ENCODE measurements around the gene NECTIN1. TPM values are rescaled to one million over a fixed set of nuclear protein-coding genes. Genes with fewer than 3 reads are reported as not detected.

NECTIN1 gene
- total and polyA plus RNA-seq, 7 experiments from 2014 or later = 0.30 to 4.2 (median 2.1) TPM

DNA sequence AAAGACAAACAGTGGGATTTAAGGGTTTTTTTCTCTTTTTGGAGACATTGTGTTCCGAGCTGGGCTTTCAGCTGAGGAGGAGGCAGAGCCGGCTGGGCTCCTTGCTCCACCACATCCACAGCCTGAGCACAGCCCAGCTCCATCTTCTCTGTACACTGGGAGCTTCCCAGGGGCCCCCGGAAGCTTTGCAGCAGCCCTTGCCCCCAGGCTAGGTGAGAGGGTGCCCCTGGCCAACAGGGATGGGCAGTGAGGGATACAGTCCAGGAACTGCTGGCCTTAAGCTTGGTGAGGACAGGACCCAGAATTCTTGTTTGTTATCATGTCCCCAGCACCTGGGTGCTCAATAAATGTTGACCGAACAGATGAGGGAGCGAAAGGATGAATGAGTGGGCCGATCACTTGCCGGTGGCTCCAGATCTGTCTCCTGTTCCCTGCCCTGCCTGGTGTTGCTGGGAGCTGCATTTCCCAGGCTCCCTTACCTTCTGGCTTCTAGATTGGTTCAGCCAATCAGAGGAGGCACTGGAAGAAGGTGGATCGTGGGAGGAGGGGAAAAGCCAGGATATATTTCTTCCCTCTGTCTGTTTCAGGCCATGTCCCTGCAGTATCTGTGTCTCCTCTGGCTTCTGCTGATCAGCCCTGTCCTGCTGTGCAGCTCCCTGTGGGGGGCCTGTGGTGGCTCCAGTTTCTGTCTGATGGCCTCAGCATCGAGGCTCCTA, 26.5 kb upstream of the NECTIN1 start:
- ChIA-PET POLR2A (no interaction called here), CTCF (no interaction called here)
- H3K36me3 ChIP-seq (ENCODE audit: control insufficient read depth in 2 of 3, insufficient read depth in 3 of 3, low read length in 3 of 3) = no peaks in the 10 kb centered on the region
- no peaks in the 10 kb centered on the region for H3K9me3 ChIP-seq (ENCODE audit: control insufficient read depth in 2 of 3, low read length in 3 of 3)
- Mint-ChIP-seq H3K4me3 (no peak overlapping the region), H3K27ac (no peak overlapping the region), H3K27me3 (peaks cover 16 to 37% (median 19%) of the 10 kb centered on the region in 5 donors), H3K4me1 (peaks cover 0 to 14% (median 6%) of the 10 kb centered on the region in 7 donors), H3K36me3 (no peaks in the 10 kb centered on the region), H3K9me3 (no peaks in the 10 kb centered on the region)
- H3K27ac ChIP-seq (ENCODE audit: low read depth, low read length) = no peak overlapping the region
- intact Hi-C loops (cut with micrococcal nuclease) = no loop called here
- no peak for ATAC-seq
- no peak overlapping the region for H3K4me3 ChIP-seq (ENCODE audit: low read length)
- peaks cover 0 to 4% of the 10 kb centered on the region in 2 donors for H3K4me1 ChIP-seq (ENCODE audit: control insufficient read depth in 2 of 2, insufficient read depth in 2 of 2, low read length in 2 of 2)
- no peak for DNase-seq
- H3K27me3 ChIP-seq (ENCODE audit: control insufficient read depth in 2 of 2, insufficient read depth in 2 of 2, low read length in 2 of 2) = no peaks in the 10 kb centered on the region

DNA sequence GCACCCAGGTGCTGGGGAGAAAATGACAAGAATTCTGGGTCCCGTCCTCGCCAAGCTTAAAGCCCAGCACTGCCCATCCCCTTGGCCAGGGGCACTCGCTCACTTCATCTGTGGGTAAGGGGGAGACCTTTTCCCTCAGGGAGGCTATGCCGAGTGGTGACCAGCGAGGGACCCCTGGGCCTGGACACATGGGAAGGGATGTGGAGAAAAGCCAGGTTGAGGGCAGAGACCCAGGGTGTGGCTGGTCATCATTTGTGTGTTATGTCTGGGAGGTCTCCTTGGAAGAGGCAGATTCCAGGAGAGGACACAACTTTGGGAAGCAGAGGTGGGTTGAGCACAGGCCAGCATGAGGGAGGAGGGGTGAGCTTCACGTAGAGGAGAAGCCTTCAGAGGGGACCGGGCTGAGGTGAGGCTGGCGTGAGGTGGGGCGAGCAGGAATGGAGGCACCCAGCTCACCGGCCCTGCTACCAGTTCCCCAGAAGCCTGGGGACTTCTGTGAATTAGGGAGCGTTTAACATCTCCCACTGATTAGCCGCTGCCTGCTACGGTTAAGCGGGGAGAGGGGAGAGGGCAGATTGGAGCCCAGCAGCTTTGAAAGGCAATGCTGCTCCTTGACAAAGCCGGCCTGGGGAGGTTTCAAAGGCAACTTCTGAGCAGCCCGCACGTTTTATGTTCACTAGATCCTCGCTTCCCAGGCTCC, 25.8 kb upstream of the NECTIN1 start:
- Mint-ChIP-seq H3K4me3 (no peak overlapping the region), H3K9me3 (no peaks in the 10 kb centered on the region), H3K27ac (no peak overlapping the region), H3K4me1 (peaks cover 0 to 14% (median 6%) of the 10 kb centered on the region in 7 donors), H3K27me3 (peaks cover 15 to 39% (median 19%) of the 10 kb centered on the region in 5 donors), H3K36me3 (no peaks in the 10 kb centered on the region)
- DNase-seq (no peak), ATAC-seq (no peak)
- POLR2A ChIA-PET = no interaction called here
- H3K9me3 ChIP-seq (ENCODE audit: control insufficient read depth in 2 of 3, low read length in 3 of 3) = no peaks in the 10 kb centered on the region
- H3K27me3 ChIP-seq (ENCODE audit: control insufficient read depth in 2 of 2, insufficient read depth in 2 of 2, low read length in 2 of 2) = peaks cover 0 to 2% of the 10 kb centered on the region in 2 donors
- no peak overlapping the region for H3K27ac ChIP-seq (ENCODE audit: low read depth, low read length)
- no peaks in the 10 kb centered on the region for H3K36me3 ChIP-seq (ENCODE audit: control insufficient read depth in 2 of 3, insufficient read depth in 3 of 3, low read length in 3 of 3)
- H3K4me1 ChIP-seq (ENCODE audit: control insufficient read depth in 2 of 2, insufficient read depth in 2 of 2, low read length in 2 of 2) = peaks cover 0 to 4% of the 10 kb centered on the region in 2 donors
- CTCF ChIA-PET = no interaction called here
- intact Hi-C loops (cut with micrococcal nuclease) = no loop called here
- H3K4me3 ChIP-seq (ENCODE audit: low read length) = no peak overlapping the region

DNA sequence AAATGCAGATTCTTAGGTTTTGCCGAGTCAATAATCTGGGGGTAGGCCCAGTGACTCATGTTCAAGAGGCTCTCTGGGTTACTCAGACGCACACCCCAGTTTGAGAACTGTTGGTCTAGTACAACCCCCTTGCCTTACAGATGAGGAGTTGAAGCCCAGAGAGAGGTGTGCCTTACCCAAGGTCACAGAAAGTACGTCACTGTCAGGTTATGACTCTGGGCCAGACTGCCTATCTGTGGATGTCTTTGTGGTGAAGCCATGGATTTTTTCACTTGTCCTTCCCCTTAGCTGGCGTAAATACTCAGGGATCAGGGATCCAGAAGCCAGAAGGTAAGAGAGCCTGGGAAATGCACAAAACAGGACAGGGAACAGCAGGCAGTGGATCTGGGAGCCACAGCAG, 25.2 kb upstream of the NECTIN1 start:
- Histone ChIP-seq H3K27me3 (ENCODE audit: control insufficient read depth in 2 of 2, insufficient read depth in 2 of 2, low read length in 2 of 2) (peaks cover 0 to 2% of the 10 kb centered on the region in 2 donors), H3K36me3 (ENCODE audit: control insufficient read depth in 2 of 3, insufficient read depth in 3 of 3, low read length in 3 of 3) (no peaks in the 10 kb centered on the region), H3K9me3 (ENCODE audit: control insufficient read depth in 2 of 3, low read length in 3 of 3) (no peaks in the 10 kb centered on the region), H3K4me3 (ENCODE audit: low read length) (no peak overlapping the region), H3K27ac (ENCODE audit: low read depth, low read length) (no peak overlapping the region), H3K4me1 (ENCODE audit: control insufficient read depth in 2 of 2, insufficient read depth in 2 of 2, low read length in 2 of 2) (peaks cover 0 to 4% of the 10 kb centered on the region in 2 donors)
- Mint-ChIP-seq H3K9me3 (no peaks in the 10 kb centered on the region), H3K27ac (no peak overlapping the region), H3K27me3 (peaks cover 15 to 34% (median 19%) of the 10 kb centered on the region in 5 donors), H3K36me3 (no peaks in the 10 kb centered on the region), H3K4me3 (no peak overlapping the region), H3K4me1 (peaks cover 0 to 14% (median 6%) of the 10 kb centered on the region in 7 donors)
- ATAC-seq (no peak), DNase-seq (no peak)
- intact Hi-C loops (cut with micrococcal nuclease) = no loop called here
- ChIA-PET CTCF (no interaction called here), POLR2A (no interaction called here)

DNA sequence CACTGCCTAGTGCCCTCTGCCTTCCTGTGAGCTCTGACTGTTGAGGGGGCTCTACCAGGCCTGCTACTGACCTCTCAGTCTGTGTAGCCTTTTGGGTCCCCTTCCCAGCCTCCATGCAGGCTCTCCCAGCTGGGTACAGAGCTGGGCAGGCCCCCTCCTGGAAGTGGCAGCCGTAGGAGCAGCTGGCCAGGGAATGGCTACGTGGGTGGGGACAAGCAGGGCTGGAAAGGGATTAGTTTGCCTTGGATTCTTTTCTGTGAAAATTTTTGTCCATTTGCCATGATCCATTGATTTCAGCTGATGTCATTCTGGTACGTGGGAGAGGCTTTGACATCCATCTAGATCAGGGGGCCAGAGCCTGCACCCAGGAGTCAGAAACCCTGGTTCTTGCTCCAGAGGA, 23.9 kb upstream of the NECTIN1 start:
- Histone ChIP-seq H3K9me3 (ENCODE audit: control insufficient read depth in 2 of 3, low read length in 3 of 3) (no peaks in the 10 kb centered on the region), H3K4me3 (ENCODE audit: low read length) (no peak overlapping the region), H3K36me3 (ENCODE audit: control insufficient read depth in 2 of 3, insufficient read depth in 3 of 3, low read length in 3 of 3) (no peaks in the 10 kb centered on the region), H3K4me1 (ENCODE audit: control insufficient read depth in 2 of 2, insufficient read depth in 2 of 2, low read length in 2 of 2) (peaks cover 0 to 4% of the 10 kb centered on the region in 2 donors), H3K27me3 (ENCODE audit: control insufficient read depth in 2 of 2, insufficient read depth in 2 of 2, low read length in 2 of 2) (peaks cover 0 to 2% of the 10 kb centered on the region in 2 donors), H3K27ac (ENCODE audit: low read depth, low read length) (no peak overlapping the region)
- DNase-seq = no peak
- peaks cover 13 to 33% (median 19%) of the 10 kb centered on the region in 5 donors for H3K27me3 Mint-ChIP-seq
- CTCF ChIA-PET = no interaction called here
- intact Hi-C loops (cut with micrococcal nuclease) = no loop called here
- peaks cover 0 to 14% (median 6%) of the 10 kb centered on the region in 7 donors for H3K4me1 Mint-ChIP-seq
- no peak overlapping the region for H3K27ac Mint-ChIP-seq
- POLR2A ChIA-PET = no interaction called here
- no peaks in the 10 kb centered on the region for H3K36me3 Mint-ChIP-seq
- no peak for ATAC-seq
- no peaks in the 10 kb centered on the region for H3K9me3 Mint-ChIP-seq
- H3K4me3 Mint-ChIP-seq = no peak overlapping the region

DNA sequence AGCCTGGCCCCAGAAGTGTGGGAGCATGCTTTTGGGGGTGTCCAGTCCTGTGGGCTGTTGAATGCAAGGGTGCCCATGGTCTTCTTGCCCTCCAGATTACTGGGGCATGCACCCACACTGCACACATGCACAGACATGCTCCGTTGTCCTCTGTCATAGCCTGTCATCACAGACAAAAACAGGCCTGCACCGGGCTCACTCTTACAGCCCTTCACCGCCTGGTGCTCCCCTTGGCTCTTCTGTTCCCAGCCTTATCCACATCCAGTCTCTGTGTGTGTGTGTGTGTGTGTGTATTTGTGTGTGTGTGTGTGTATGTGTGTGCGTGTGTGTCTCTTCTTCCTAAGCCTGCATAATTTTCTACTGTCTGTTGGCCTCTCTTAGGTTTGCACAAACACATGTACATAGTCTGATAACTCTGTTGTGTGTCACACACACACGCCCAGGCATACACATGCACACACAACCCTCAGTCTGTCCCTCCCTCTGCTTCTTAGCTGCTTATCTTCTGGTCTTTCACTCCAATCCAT, 23.4 kb upstream of the NECTIN1 start:
- ATAC-seq = no peak

DNA sequence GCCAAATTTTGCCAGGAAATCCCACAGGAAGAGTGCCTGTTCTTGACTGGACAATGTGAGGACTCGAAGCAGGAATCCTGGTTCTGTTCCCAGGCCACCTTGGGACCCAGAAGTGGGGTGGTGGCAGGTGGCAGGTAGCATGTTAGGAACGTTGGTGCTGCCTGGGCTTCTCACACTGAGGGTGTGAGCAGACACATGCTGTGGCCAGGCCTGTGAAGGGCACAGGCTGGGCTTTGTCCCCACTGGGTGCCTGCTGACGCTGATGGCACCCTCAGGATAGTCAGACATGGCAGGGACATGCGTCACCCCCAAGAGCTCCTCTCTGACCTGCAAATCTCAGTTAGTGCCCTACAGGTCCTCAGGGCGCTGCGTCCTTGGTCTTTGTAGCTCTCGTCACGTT, 21.1 kb upstream of the NECTIN1 start:
- H3K4me3 ChIP-seq (ENCODE audit: low read length) = no peak overlapping the region
- no peak for DNase-seq
- intact Hi-C loops (cut with micrococcal nuclease) = no loop called here
- peaks cover 0 to 14% (median 6%) of the 10 kb centered on the region in 7 donors for H3K4me1 Mint-ChIP-seq
- ChIA-PET POLR2A (interaction anchor here (0.6 kb wide), 1 partner anchor 20 kb away, joined by 3 read pairs; no protein-coding TSS in a partner anchor), CTCF (interaction anchor here (0.6 kb wide), 1 partner anchor 75 kb away, joined by 4 read pairs; no protein-coding TSS in a partner anchor)
- no peaks in the 10 kb centered on the region for H3K36me3 ChIP-seq (ENCODE audit: control insufficient read depth in 2 of 3, insufficient read depth in 3 of 3, low read length in 3 of 3)
- H3K27me3 Mint-ChIP-seq = peaks cover 11 to 39% (median 23%) of the 10 kb centered on the region in 5 donors
- peaks cover 0 to 2% of the 10 kb centered on the region in 2 donors for H3K27me3 ChIP-seq (ENCODE audit: control insufficient read depth in 2 of 2, insufficient read depth in 2 of 2, low read length in 2 of 2)
- H3K27ac ChIP-seq (ENCODE audit: low read depth, low read length) = no peak overlapping the region
- peaks cover 0 to 4% of the 10 kb centered on the region in 2 donors for H3K4me1 ChIP-seq (ENCODE audit: control insufficient read depth in 2 of 2, insufficient read depth in 2 of 2, low read length in 2 of 2)
- no peaks in the 10 kb centered on the region for H3K9me3 Mint-ChIP-seq
- H3K36me3 Mint-ChIP-seq = no peaks in the 10 kb centered on the region
- no peaks in the 10 kb centered on the region for H3K9me3 ChIP-seq (ENCODE audit: control insufficient read depth in 2 of 3, low read length in 3 of 3)
- H3K27ac Mint-ChIP-seq = no peak overlapping the region
- H3K4me3 Mint-ChIP-seq = no peak overlapping the region
- ATAC-seq = no peak

More for the DNA sequence above, 23.4 kb upstream of the NECTIN1 start:
- no peak overlapping the region for H3K27ac ChIP-seq (ENCODE audit: low read depth, low read length)
- intact Hi-C loops (cut with micrococcal nuclease) = no loop called here
- peaks cover 0 to 4% of the 10 kb centered on the region in 2 donors for H3K4me1 ChIP-seq (ENCODE audit: control insufficient read depth in 2 of 2, insufficient read depth in 2 of 2, low read length in 2 of 2)
- H3K27me3 Mint-ChIP-seq = peaks cover 12 to 33% (median 19%) of the 10 kb centered on the region in 5 donors
- ChIA-PET CTCF (no interaction called here), POLR2A (no interaction called here)
- H3K36me3 Mint-ChIP-seq = no peaks in the 10 kb centered on the region
- no peak overlapping the region for H3K27ac Mint-ChIP-seq
- H3K4me3 Mint-ChIP-seq = no peak overlapping the region
- H3K9me3 ChIP-seq (ENCODE audit: control insufficient read depth in 2 of 3, low read length in 3 of 3) = no peaks in the 10 kb centered on the region
- peaks cover 0 to 14% (median 6%) of the 10 kb centered on the region in 7 donors for H3K4me1 Mint-ChIP-seq
- no peaks in the 10 kb centered on the region for H3K9me3 Mint-ChIP-seq
- H3K36me3 ChIP-seq (ENCODE audit: control insufficient read depth in 2 of 3, insufficient read depth in 3 of 3, low read length in 3 of 3) = no peaks in the 10 kb centered on the region
- no peak overlapping the region for H3K4me3 ChIP-seq (ENCODE audit: low read length)
- DNase-seq = no peak
- H3K27me3 ChIP-seq (ENCODE audit: control insufficient read depth in 2 of 2, insufficient read depth in 2 of 2, low read length in 2 of 2) = peaks cover 0 to 2% of the 10 kb centered on the region in 2 donors

All from naive thymus-derived CD4-positive, alpha-beta T cell (primary cell).